ENCODE results near the gene TCF4.

Gene TCF4

DNA sequence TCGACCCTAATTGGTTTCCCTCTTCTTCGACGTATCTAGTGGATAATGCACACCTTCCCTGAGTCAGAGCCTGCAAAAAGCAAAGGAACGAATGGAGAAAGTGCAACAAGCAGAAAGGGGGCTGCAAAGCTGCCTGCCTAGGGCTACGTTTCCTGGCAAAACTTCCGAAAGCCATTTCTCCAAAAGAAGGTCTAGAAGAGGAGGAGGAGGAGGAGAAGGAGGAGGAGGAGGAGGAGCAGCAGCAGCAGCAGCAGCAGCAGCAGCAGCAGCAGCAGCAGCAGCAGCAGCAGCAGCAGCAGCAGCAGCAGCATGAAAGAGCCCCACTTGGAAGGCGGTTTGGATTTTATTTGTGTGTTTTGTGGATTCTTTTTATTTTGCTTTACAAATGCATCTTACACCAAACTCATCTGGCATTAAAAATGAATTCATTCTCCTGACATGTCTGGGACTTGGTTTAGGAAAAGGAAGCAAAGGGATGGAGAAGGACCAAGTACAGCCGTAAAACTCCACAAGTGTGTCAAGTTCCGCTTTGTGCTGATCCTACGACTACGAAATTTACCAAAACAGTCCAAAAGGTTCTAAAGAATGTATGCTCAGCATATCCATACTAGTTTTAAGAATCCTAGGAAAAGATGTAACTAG is 2.0 kb downstream of the TCF4 start:
- DNase-seq (ENCODE audit: low read depth in 2 of 2) = no peak

GRCh38 chr18:55585065-55585919 is 2.7 kb downstream of the TCF4 start:
- DNase-seq (ENCODE audit: low read depth in 2 of 2) = no peak

- no peak for DNase-seq (ENCODE audit: low read depth in 2 of 2)
Measured at GRCh38 chr18:55584201-55584600, 3.8 kb downstream of the TCF4 start.

DNA sequence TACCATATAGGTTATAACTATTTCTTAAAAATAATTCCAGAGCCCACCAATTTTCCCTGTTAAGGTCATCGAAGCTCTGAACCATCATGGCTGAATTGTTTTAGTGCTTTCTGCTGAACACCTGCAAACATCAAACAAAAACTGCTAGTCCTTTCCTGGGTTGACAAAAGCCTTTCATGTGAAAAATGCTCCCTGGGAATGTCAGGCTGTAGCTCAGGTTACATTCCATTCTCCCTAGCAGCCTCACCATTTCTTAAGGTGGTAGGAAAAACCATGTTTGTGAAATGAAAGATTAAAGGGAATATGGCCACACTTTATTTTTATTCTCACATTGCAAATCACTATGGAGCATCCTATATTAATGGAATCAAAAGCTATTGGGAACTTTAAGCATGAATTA is 5.7 kb downstream of the TCF4 start:
- no peak for DNase-seq (ENCODE audit: low read depth in 2 of 2)

DNA sequence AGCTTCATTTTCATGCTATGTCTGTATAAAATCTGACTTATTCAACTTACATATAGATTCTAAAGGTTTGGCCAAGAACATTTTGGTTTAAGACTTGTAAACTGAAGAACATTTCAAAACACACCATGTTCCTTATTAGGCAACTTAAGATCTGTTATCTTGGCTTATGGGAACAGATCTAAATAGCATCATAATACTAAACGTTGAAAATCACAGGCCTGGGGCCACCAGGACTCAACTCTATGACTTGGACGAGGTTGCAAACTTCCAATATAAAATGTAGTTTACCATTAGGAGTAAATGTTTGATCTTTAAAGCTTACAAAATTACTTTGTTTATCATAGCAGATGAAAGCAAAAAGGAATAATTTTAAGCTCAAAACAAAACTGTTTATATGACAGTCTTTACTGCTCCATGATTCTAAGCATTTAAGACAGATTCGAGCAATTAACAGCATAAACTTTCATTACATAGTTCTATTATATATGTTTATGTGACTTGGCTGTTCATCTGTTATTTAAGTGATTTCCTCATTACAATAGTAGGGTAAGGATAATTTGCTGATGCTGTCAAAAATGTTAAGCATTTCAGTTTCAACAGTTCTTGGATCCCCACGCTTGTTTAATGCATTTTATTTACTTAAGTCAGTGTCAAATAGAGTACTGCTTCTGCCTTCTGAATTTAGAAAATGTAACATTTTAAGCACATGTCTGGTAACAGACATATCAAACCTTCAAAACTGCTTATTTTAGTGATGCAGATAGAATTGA is 8.3 kb downstream of the TCF4 start:
- DNase-seq (ENCODE audit: low read depth in 2 of 2) = no peak

DNA sequence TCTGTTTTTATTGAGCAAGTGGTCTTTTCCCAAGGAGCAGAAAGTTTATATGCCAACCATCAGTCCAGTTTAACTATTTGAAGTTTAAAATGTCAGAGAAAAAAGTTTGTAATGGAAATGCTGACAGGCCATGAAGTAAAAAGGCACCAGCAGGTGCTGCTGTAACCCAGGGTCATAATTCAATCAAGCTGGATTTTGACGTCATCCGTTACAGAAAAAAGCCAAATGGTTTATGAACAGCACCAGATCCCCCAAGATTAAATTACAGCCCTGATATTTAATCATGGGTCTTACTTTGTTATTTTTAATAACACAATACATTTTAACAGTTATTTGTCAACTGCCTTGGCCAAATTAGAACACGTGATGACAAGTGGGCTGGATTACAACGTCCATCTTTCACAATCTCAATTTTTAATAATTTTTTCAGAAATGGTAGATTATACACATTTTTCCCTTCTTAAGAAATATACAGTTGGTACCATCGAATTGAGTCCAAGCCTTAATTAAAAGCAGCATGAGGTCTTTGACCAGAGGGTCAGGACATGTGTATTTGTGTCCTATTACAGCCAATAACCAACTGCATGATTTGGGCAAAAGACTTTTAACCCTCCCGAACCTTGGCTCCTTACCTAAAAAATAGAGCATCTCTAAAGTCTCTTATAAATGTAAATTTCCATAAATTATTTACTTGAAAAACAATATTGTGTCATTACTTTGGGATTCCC is 10.0 kb downstream of the TCF4 start:
- no peak for DNase-seq (ENCODE audit: low read depth in 2 of 2)

GRCh38 chr18:55576001-55576400 is 12.0 kb downstream of the TCF4 start:
- no peak for DNase-seq (ENCODE audit: low read depth in 2 of 2)

DNA sequence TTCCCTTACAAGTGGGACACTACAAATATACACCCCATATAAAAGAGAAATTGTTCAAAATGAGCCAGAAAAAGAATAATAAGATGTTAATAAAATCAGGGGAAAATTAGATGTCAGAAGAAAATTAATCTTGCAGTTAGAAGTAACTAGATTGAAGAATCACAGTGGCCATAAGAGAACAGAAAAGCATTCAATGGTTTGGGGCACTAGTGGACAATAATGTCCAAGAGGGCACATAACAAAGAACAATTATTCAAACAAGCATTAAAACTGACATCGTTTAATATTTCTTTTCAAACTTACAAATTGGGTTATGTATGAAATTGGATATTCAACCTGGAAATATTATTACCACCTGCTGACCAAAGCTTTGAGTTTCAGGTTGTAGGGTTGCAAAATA is 12.9 kb downstream of the TCF4 start:
- DNase-seq (ENCODE audit: low read depth in 2 of 2) = no peak

DNA sequence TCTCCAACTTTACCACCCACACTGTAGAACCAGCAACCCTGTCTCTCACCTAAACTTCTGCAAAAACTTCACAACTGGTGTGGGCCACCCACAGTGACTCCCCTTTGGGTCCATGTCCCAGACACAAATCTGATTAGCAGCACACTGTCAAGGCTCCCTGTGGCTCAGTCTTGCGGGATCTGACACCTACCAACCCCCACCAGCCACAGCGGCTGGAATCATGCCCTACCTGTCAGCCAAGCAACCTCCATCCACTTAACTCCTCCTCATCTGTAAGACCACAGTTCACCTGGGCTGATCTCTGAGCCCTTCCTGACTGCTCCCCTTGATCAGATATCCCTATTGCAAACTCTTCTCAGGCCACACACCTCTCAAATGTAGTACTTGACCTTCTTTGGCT is 14.6 kb downstream of the TCF4 start:
- no peak for DNase-seq (ENCODE audit: low read depth in 2 of 2)

- no peak for DNase-seq (ENCODE audit: low read depth in 2 of 2)
Measured at GRCh38 chr18:55570966-55571365, 17.0 kb downstream of the TCF4 start.

GRCh38 chr18:55566456-55566935 is 21.5 kb downstream of the TCF4 start:
- no peak for DNase-seq (ENCODE audit: low read depth in 2 of 2)

GRCh38 chr18:55559739-55560138 is 28.3 kb downstream of the TCF4 start:
- DNase-seq (ENCODE audit: low read depth in 2 of 2) = no peak

- DNase-seq (ENCODE audit: low read depth in 2 of 2) = no peak
Measured at GRCh38 chr18:55557211-55557610, 30.8 kb downstream of the TCF4 start.

- no peak for DNase-seq (ENCODE audit: low read depth in 2 of 2)
Measured at GRCh38 chr18:55555395-55556027, 32.5 kb downstream of the TCF4 start.

DNA sequence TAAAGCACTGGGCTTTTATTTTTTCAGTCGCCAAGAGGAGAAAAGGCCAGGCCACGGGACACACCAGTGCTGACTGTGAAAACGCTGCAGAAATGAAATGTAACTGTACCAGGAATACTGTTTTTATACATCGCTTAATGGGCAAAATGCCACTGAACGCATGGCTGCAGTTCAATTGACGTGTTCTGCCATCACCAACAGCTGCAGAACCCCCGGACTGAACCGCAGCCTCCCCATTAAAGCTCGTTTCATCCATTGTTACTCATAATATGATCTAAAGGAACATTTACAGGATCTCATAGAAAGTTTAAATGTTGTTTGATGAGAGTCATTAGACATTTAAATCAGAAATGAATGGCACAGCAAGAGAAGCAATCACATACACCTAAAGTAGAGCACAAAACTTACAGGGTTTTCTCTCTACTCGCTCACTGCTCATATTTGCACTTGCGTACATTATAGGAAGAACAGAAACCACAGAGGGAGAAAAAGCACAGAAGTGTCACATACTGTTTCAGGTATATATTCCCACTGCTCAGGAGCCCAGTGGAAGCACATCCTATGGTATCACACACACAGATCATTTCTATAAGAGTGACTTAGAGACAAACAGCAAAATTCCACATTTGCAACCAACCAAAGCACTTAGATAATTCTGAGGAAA is 35.3 kb downstream of the TCF4 start:
- DNase-seq (ENCODE audit: low read depth in 2 of 2) = no peak

- DNase-seq (ENCODE audit: low read depth in 2 of 2) = no peak
Measured at GRCh38 chr18:55551227-55551626, 36.8 kb downstream of the TCF4 start.

DNA sequence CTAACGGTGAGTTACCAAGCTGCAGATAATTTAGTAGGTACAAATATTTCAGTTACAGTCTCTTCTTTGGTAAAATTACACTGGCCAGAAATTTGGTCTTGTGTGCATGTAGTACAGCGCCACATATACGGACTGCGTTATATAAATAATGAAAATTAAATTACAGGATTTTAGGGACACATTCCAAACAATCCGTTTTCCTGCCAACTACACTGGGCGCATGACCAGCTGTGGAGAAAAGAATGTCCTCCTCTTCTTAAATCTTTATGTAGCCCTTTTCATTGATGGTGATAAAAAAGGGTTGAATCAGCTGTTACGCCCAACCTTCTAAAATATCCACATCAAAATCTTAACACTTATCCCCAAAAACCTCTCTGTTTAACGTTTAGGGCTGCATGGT is 37.5 kb downstream of the TCF4 start:
- no peak for DNase-seq (ENCODE audit: low read depth in 2 of 2)

DNA sequence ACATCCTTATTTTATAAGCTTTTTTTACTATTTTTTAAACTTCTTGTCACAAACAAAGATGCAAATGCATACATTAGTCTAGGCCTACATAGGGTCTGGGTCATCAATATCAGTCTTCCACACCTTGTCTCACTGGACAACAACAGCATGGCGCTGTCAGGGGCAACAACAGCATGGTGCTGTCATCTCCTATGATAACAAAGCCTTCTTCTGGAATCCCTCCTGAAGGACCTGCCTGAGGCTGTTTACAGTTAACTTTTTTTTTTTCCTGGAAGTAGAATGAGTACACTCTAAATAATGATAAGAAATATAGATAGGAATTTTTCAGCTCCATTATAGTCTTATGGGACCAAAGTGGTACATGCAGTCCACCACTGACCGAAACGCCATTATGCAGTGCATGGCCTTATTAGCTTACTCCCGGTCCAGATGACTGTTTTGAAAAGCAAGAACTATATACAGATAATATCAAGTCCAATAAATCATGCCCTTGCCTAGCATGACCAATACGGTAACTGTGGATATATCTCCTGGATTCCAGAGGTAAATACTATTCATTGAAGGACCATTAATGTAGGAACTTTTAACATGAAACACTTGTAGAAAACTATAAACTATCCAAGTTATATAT is 38.4 kb downstream of the TCF4 start:
- no peak for DNase-seq (ENCODE audit: low read depth in 2 of 2)

- no peak for DNase-seq (ENCODE audit: low read depth in 2 of 2)
Measured at GRCh38 chr18:55547705-55548056, 40.3 kb downstream of the TCF4 start.

Data from stimulated activated CD8-positive, alpha-beta memory T cell treated with anti-CD3 and anti-CD28 coated beads, Interleukin-7, amount 100 ng/mL, for 1 hour (primary cell).